HepG2 (cell line): ENCODE data around the gene WFDC13. TPM values are rescaled to one million over a fixed set of nuclear protein-coding genes. Genes with fewer than 3 reads are reported as not detected.

Experiments used
- AGO1 ChIP-seq: fragments of 200-400 bp; formaldehyde crosslinking; IDR thresholded peaks from 2 replicates; pipeline ENCODE4 v1.6.1; 2017; ENCODE audit warnings: mild to moderate bottlenecking, low read depth, low read length, moderate library complexity; ENCODE audit not compliant: poor library complexity, severe bottlenecking
- ARID5B ChIP-seq: IDR thresholded peaks from 2 replicates; pipeline ENCODE4 v1.4.0; 2020; ENCODE audit warnings: mild to moderate bottlenecking, missing genetic modification reagents
- CCDC6 ChIP-seq: sonication (generic); formaldehyde crosslinking; IDR thresholded peaks from 2 replicates; pipeline ENCODE4 v1.8.1; 2022; ENCODE audit warnings: mild to moderate bottlenecking, missing genetic modification reagents, moderate library complexity
- CREM ChIP-seq, 2 experiments: sonication (generic) in 1 of 2; formaldehyde crosslinking in 1 of 2; IDR thresholded peaks; 2 replicates each; pipeline versions ENCODE4 v1.4.0 to v1.6.1; 2016 to 2020; ENCODE audit warnings: antibody characterized with exemption in 1 of 2, mild to moderate bottlenecking in 1 of 2, missing genetic modification reagents in 1 of 2
- ESRRA ChIP-seq: sonication (generic); formaldehyde crosslinking; IDR thresholded peaks from 2 replicates; pipeline ENCODE4 v1.5.1; 2020; ENCODE audit warnings: mild to moderate bottlenecking, low read depth, missing genetic modification reagents
- FOXJ3 ChIP-seq: sonication (generic); formaldehyde crosslinking; IDR thresholded peaks from 2 replicates; pipeline ENCODE4 v1.4.0; 2020; ENCODE audit warnings: missing genetic modification reagents, mild to moderate bottlenecking, borderline replicate concordance
- FOXK1 ChIP-seq: sonication (generic); formaldehyde crosslinking; IDR thresholded peaks from 2 replicates; pipeline ENCODE4 v1.4.0; 2020; ENCODE audit warnings: low read depth, missing genetic modification reagents, borderline replicate concordance
- HMG20B ChIP-seq: conservative IDR thresholded peaks from 2 replicates; pipeline ENCODE4 v1.6.1; 2016; ENCODE audit warnings: missing genetic modification reagents, missing compliant biosample characterization
- HNF4G ChIP-seq, 2 experiments: sonication (generic) in 1 of 2; formaldehyde crosslinking in 1 of 2; IDR thresholded peaks; 2 replicates each; pipeline versions ENCODE4 v1.4.0 to v1.6.1; 2011 to 2020; ENCODE audit warnings: borderline replicate concordance in 2 of 2, low read depth in 2 of 2, mild to moderate bottlenecking in 2 of 2, low read length in 1 of 2, missing genetic modification reagents in 1 of 2, moderate library complexity in 1 of 2
- IRF2 ChIP-seq: IDR thresholded peaks from 2 replicates; pipeline ENCODE4 v1.6.1; 2018; ENCODE audit warnings: missing genetic modification reagents, missing compliant biosample characterization
- LCORL ChIP-seq, 2 experiments: fragments of 450-650 bp in 1 of 2; sonication (generic) in 1 of 2; formaldehyde crosslinking in 1 of 2; IDR thresholded peaks; 2 replicates each; pipeline versions ENCODE4 v1.5.0 to v1.6.1; 2017 to 2020; ENCODE audit warnings: antibody characterized with exemption in 1 of 2, missing genetic modification reagents in 1 of 2
- MED13 ChIP-seq: sonication (generic); formaldehyde crosslinking; IDR thresholded peaks from 2 replicates; pipeline ENCODE4 v1.5.0; 2020; ENCODE audit warnings: missing genetic modification reagents
- MEF2D ChIP-seq: sonication (generic); formaldehyde crosslinking; IDR thresholded peaks from 2 replicates; pipeline ENCODE4 v1.5.1; 2020; ENCODE audit warnings: mild to moderate bottlenecking, missing genetic modification reagents
- SOX6 ChIP-seq, 2 experiments: fragments of 450-650 bp in 1 of 2; sonication (generic) in 1 of 2; formaldehyde crosslinking in 1 of 2; IDR thresholded peaks; 2 replicates each; pipeline versions ENCODE4 v1.4.0 to v1.6.1; 2017 to 2020; ENCODE audit warnings: antibody characterized with exemption in 1 of 2, mild to moderate bottlenecking in 1 of 2, missing genetic modification reagents in 1 of 2
- ZNF567 ChIP-seq: sonication (generic); formaldehyde crosslinking; IDR thresholded peaks from 2 replicates; pipeline ENCODE4 v1.8.1; 2023; ENCODE audit warnings: mild to moderate bottlenecking, missing genetic modification reagents, borderline replicate concordance
- ZNF576 ChIP-seq: sonication (generic); formaldehyde crosslinking; IDR thresholded peaks from 2 replicates; pipeline ENCODE4 v1.4.0; 2020; ENCODE audit warnings: mild to moderate bottlenecking, missing genetic modification reagents
- polyA plus RNA-seq, 8 experiments: library from polyadenylated mRNA; depleted of rRNA in 3 of 8; stranded (reverse) in 7 of 8; unstranded in 1 of 8; fragments of >200 nt; fragmentation: Illumina TruSeq in 4 of 8; extraction: Trizol in 4 of 8; gene quantifications; 2 replicates each; pipeline versions ENCODE4 v1.2.1 to v1.2.3, GENCODE V29; 2011 to 2016; ENCODE audit warnings: low read depth in 4 of 8, missing spikeins in 1 of 8, mixed read lengths in 1 of 8; ENCODE audit not compliant: insufficient read depth in 1 of 8
- total RNA-seq, 5 experiments: library from RNA; depleted of rRNA; stranded (reverse); fragments of >200 nt; fragmentation: Illumina TruSeq; extraction: Trizol; gene quantifications; 2 replicates each; pipeline ENCODE4 v1.2.3, GENCODE V29; 2016; ENCODE audit warnings: low read depth in 1 of 5
- TF ChIP-seq, protein P1 (sequence below): sonication (generic); formaldehyde crosslinking; IDR thresholded peaks from 2 replicates; pipeline ENCODE4 v1.4.0; 2020; ENCODE audit warnings: missing genetic modification reagents
- TF ChIP-seq, protein P2 (sequence below): sonication (generic); formaldehyde crosslinking; IDR thresholded peaks from 2 replicates; pipeline ENCODE4 v1.4.0; 2020; ENCODE audit warnings: missing genetic modification reagents
- TF ChIP-seq, protein P3 (sequence below): sonication (generic); formaldehyde crosslinking; IDR thresholded peaks from 2 replicates; pipeline ENCODE4 v1.5.0; 2020; ENCODE audit warnings: mild to moderate bottlenecking, missing genetic modification reagents

Gene WFDC13
- total and polyA plus RNA-seq, 2 of the 13 experiments (the other 11 are each of a cell fraction or from before 2014, with no cell fraction given) = not detected

- TF ChIP-seq FOXK1 (CRISPR knock-in tag) = peak; percentile 64; the same call in 1 of the 2 replicates
- TF ChIP-seq, protein P1, sequence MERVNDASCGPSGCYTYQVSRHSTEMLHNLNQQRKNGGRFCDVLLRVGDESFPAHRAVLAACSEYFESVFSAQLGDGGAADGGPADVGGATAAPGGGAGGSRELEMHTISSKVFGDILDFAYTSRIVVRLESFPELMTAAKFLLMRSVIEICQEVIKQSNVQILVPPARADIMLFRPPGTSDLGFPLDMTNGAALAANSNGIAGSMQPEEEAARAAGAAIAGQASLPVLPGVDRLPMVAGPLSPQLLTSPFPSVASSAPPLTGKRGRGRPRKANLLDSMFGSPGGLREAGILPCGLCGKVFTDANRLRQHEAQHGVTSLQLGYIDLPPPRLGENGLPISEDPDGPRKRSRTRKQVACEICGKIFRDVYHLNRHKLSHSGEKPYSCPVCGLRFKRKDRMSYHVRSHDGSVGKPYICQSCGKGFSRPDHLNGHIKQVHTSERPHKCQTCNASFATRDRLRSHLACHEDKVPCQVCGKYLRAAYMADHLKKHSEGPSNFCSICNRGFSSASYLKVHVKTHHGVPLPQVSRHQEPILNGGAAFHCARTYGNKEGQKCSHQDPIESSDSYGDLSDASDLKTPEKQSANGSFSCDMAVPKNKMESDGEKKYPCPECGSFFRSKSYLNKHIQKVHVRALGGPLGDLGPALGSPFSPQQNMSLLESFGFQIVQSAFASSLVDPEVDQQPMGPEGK (CRISPR knock-in tag) = peak; percentile 60
- peak; percentile 90 for TF ChIP-seq HNF4G (IDR thresholded peaks at IDR 0.05; ENCODE audit: borderline replicate concordance, low read depth, low read length)
- no peak for TF ChIP-seq HNF4G (CRISPR knock-in tag; IDR thresholded peaks at IDR 0.05; ENCODE audit: borderline replicate concordance, low read depth)
- TF ChIP-seq MED13 = no peak
- TF ChIP-seq CCDC6 (CRISPR knock-in tag) = no peak
- TF ChIP-seq ZNF567 (CRISPR knock-in tag) = no peak
- peak; percentile 55; the same call in 1 of the 2 replicates for TF ChIP-seq CREM (IDR thresholded peaks at IDR 0.05)
- no peak for TF ChIP-seq CREM (CRISPR knock-in tag; IDR thresholded peaks at IDR 0.05)
- TF ChIP-seq MEF2D (CRISPR knock-in tag) = no peak
- TF ChIP-seq IRF2 = peak; percentile 62
- TF ChIP-seq HMG20B = peak; percentile 89
- no peak for TF ChIP-seq ZNF576 (CRISPR knock-in tag)
- peak; percentile 90 for TF ChIP-seq ESRRA (CRISPR knock-in tag)
- TF ChIP-seq, protein P2, sequence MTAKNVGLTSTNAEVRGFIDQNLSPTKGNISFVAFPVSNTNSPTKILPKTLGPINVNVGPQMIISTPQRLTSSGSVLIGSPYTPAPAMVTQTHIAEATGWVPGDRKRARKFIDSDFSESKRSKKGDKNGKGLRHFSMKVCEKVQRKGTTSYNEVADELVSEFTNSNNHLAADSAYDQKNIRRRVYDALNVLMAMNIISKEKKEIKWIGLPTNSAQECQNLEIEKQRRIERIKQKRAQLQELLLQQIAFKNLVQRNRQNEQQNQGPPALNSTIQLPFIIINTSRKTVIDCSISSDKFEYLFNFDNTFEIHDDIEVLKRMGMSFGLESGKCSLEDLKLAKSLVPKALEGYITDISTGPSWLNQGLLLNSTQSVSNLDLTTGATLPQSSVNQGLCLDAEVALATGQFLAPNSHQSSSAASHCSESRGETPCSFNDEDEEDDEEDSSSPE (CRISPR knock-in tag) = peak; percentile 17; the same call in 1 of the 2 replicates
- TF ChIP-seq, protein P3, sequence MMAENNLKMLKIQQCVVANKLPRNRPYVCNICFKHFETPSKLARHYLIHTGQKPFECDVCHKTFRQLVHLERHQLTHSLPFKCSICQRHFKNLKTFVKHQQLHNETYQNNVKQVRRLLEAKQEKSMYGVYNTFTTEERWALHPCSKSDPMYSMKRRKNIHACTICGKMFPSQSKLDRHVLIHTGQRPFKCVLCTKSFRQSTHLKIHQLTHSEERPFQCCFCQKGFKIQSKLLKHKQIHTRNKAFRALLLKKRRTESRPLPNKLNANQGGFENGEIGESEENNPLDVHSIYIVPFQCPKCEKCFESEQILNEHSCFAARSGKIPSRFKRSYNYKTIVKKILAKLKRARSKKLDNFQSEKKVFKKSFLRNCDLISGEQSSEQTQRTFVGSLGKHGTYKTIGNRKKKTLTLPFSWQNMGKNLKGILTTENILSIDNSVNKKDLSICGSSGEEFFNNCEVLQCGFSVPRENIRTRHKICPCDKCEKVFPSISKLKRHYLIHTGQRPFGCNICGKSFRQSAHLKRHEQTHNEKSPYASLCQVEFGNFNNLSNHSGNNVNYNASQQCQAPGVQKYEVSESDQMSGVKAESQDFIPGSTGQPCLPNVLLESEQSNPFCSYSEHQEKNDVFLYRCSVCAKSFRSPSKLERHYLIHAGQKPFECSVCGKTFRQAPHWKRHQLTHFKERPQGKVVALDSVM (CRISPR knock-in tag) = no peak
- TF ChIP-seq ARID5B (CRISPR knock-in tag) = peak; percentile 95
- no peak for TF ChIP-seq SOX6 (IDR thresholded peaks at IDR 0.05)
- TF ChIP-seq SOX6 (CRISPR knock-in tag; IDR thresholded peaks at IDR 0.05) = peak; percentile 89
- TF ChIP-seq FOXJ3 (CRISPR knock-in tag) = peak; percentile 83; the same call in 1 of the 2 replicates
- TF ChIP-seq LCORL (IDR thresholded peaks at IDR 0.05) = peak; percentile 78; the same call in 1 of the 2 replicates
- TF ChIP-seq LCORL (CRISPR knock-in tag; IDR thresholded peaks at IDR 0.05) = 0 out of 2 replicates have a peak, but pooled peaks have one; percentile 33
- TF ChIP-seq AGO1 = no peak
Measured at GRCh38 chr20:45725134-45725533, 23.3 kb downstream of the WFDC13 start (continued).
